Adrenal gland (tissue), 12 donors: ENCODE measurements around the gene VPS54. TPM values are rescaled to one million over a fixed set of nuclear protein-coding genes. Genes with fewer than 3 reads are reported as not detected.

Source experiments
- DNase-seq, 7 donors: peaks; one replicate each; pipeline ENCODE4 v3.0.0-alpha.2; 2019 to 2020
- H3K27ac ChIP-seq, 5 donors: fragments of 200-600 bp; sonication (generic) in 4 of 5; 1 replicate in 3 of 5; 2 replicates in 2 of 5; pipeline versions ENCODE4 v1.5.1 to v1.8.0; 2016 to 2020; ENCODE audit warnings: mild to moderate bottlenecking in 1 of 5
- H3K27me3 ChIP-seq: fragments of 200-600 bp; 2 replicates; pipeline ENCODE4 v1.8.0; 2021
- H3K36me3 ChIP-seq, 2 donors: fragments of 200-600 bp; replicated peaks in 1 of 2; 1 replicate in 1 of 2; 2 replicates in 1 of 2; pipeline versions ENCODE4 v1.5.1 to v1.8.0; 2018 to 2022
- H3K4me1 ChIP-seq, 2 donors: fragments of 200-600 bp; replicated peaks in 1 of 2; 1 replicate in 1 of 2; 2 replicates in 1 of 2; pipeline versions ENCODE4 v1.5.1 to v1.8.0; 2018 to 2021
- H3K4me3 ChIP-seq, 4 donors: fragments of 200-600 bp; sonication (generic) in 3 of 4; one replicate each; pipeline ENCODE4 v1.5.1; 2016 to 2018
- H3K9me3 ChIP-seq, 3 donors: fragments of 200-600 bp; sonication (generic) in 1 of 3; replicated peaks in 1 of 3; 1 replicate in 2 of 3; 2 replicates in 1 of 3; pipeline versions ENCODE4 v1.5.1 to v1.8.0; 2016 to 2021
- POLR2A ChIP-seq, 2 donors: fragments of 450-650 bp; IDR thresholded peaks; one replicate each; pipeline ENCODE4 v1.6.1; 2017; ENCODE audit warnings: antibody characterized with exemption in 2 of 2, mild to moderate bottlenecking in 2 of 2, moderate library complexity in 1 of 2
- WGBS, 4 donors: extraction: QIAGEN DNeasy Blood & Tissue Kit in 2 of 4; methylation state at CpG; one replicate each; pipeline versions ENCODE4 v1.1.5 to v1.1.7; 2013 to 2017; 5-methylcytosine and 5-hydroxymethylcytosine counted together
- intact Hi-C, 2 donors: fragments of 100-400 bp; cut with DNase I; formaldehyde crosslinking; loops; one replicate each; pipeline versions ENCODE4 v1.14.1 to v1.15.0; 2022 to 2023
- polyA plus RNA-seq, 3 donors: library from polyadenylated mRNA; stranded (reverse); fragments of 200-250 nt in 2 of 3; fragments of 350-450 nt in 1 of 3; fragmentation: Illumina TruSeq in 1 of 3; extraction: RNeasy Lipid Tissue Mini Kit (QIAGEN cat#74804) in 1 of 3; gene quantifications; one replicate each; pipeline ENCODE4 v1.2.3, GENCODE V29; 2013 to 2014
- total RNA-seq, 9 donors: library from RNA; depleted of rRNA in 4 of 9; stranded (reverse); fragments of >200 nt in 4 of 9; fragments of 120-200 nt in 1 of 9; fragmentation: NEBNext Ultra II Directional in 1 of 9; extraction: Animal tissue kit (Norgen Biotek cat#: 25700) in 1 of 9; gene quantifications; one replicate each; pipeline versions ENCODE4 v1.1.0 to v1.2.4, GENCODE V29; 2013 to 2023
- TF ChIP-seq, protein P1 (sequence below), 6 experiments: fragments of 450-650 bp in 4 of 6; fragments of 200-600 bp in 2 of 6; sonication (generic) in 1 of 6; IDR thresholded peaks; 1 replicate in 5 of 6; 2 replicates in 1 of 6; pipeline versions ENCODE4 v1.5.1 to v1.8.0; 2016 to 2021; ENCODE audit warnings: antibody characterized with exemption in 6 of 6, mild to moderate bottlenecking in 2 of 6, moderate library complexity in 1 of 6
- donor health status: healthy with polysubstance abuse.
- donor health status: Bipolar disorder and iron deficiency.
- donor health status: DM: yes; HTN: yes; CAD: no.
- donor health status: DM: no; HTN: no; CAD: no.
- donor health status: DM: no; HTN: no; CAD: no.
- donor health status: DM: yes; HTN: yes; CAD: no.

The VPS54 gene
- total and polyA plus RNA-seq, 12 donors = 15.1 to 38.9 (median 19.0) TPM

GRCh38 chr2:64005707-64006356 is 13.4 kb downstream of the VPS54 start:
- Histone ChIP-seq H3K27ac (no peak overlapping the region), H3K4me1 (peaks cover 0 to 19% of the 10 kb centered on the region in 2 donors), H3K9me3 (no peaks in the 10 kb centered on the region), H3K4me3 (no peak overlapping the region), H3K36me3 (no peaks in the 10 kb centered on the region), H3K27me3 (no peaks in the 10 kb centered on the region)
- no peak for TF ChIP-seq POLR2A (IDR thresholded peaks at IDR 0.05)
- TF ChIP-seq, protein P1, sequence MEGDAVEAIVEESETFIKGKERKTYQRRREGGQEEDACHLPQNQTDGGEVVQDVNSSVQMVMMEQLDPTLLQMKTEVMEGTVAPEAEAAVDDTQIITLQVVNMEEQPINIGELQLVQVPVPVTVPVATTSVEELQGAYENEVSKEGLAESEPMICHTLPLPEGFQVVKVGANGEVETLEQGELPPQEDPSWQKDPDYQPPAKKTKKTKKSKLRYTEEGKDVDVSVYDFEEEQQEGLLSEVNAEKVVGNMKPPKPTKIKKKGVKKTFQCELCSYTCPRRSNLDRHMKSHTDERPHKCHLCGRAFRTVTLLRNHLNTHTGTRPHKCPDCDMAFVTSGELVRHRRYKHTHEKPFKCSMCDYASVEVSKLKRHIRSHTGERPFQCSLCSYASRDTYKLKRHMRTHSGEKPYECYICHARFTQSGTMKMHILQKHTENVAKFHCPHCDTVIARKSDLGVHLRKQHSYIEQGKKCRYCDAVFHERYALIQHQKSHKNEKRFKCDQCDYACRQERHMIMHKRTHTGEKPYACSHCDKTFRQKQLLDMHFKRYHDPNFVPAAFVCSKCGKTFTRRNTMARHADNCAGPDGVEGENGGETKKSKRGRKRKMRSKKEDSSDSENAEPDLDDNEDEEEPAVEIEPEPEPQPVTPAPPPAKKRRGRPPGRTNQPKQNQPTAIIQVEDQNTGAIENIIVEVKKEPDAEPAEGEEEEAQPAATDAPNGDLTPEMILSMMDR (IDR thresholded peaks at IDR 0.05) = no peak
- no peak for DNase-seq
- intact Hi-C loops = no loop called here
- WGBS, 4 donors = 96 to 97% (median 96%) methylated on average over 2 of the region's 2 CpGs

DNA sequence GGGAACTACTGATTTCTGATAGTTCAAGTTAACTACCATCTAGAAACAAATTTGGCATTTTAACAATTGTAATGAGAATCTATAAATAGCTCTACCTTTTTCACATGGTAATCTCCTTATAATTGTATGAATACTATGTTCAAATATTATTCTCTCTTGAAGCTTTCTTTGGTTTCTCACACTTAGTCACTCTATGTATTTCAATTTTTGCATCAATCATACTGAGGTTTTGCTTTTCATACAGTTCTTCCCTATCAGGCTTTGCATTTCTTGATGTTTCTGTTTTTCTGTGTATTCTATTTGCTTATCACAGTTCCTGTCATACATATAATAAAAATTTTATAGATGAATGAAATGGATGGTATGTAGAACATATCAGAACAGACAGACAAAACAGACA is 16.0 kb downstream of the VPS54 start:
- TF ChIP-seq, protein P1 (IDR thresholded peaks at IDR 0.05) = no peak
- no peak for TF ChIP-seq POLR2A (IDR thresholded peaks at IDR 0.05)
- intact Hi-C loops = no loop called here

GRCh38 chr2:64001382-64002101 is 17.7 kb downstream of the VPS54 start:
- Histone ChIP-seq H3K9me3 (no peaks in the 10 kb centered on the region), H3K27me3 (no peaks in the 10 kb centered on the region), H3K36me3 (no peaks in the 10 kb centered on the region), H3K4me3 (no peak overlapping the region), H3K27ac (no peak overlapping the region), H3K4me1 (peaks cover 0 to 18% of the 10 kb centered on the region in 2 donors)
- intact Hi-C loops = no loop called here
- TF ChIP-seq, protein P1 (IDR thresholded peaks at IDR 0.05) = no peak
- TF ChIP-seq POLR2A (IDR thresholded peaks at IDR 0.05) = no peak
- DNase-seq = no peak
- 97 to 100% (median 100%) methylated on average over 3 to 5 of the region's 5 CpGs for WGBS, 4 donors

More for the DNA sequence above, 16.0 kb downstream of the VPS54 start:
- Histone ChIP-seq H3K27me3 (no peaks in the 10 kb centered on the region), H3K4me1 (peaks cover 0 to 24% of the 10 kb centered on the region in 2 donors), H3K36me3 (no peaks in the 10 kb centered on the region), H3K9me3 (no peaks in the 10 kb centered on the region), H3K27ac (no peak overlapping the region), H3K4me3 (no peak overlapping the region)
- no peak for DNase-seq

GRCh38 chr2:64000630-64001381 is 18.4 kb downstream of the VPS54 start:
- intact Hi-C loops = no loop called here

More at GRCh38 chr2:64000630-64001381, 18.4 kb downstream of the VPS54 start:
- H3K27ac ChIP-seq = no peak overlapping the region
- no peak for DNase-seq
- H3K9me3 ChIP-seq = no peaks in the 10 kb centered on the region
- H3K36me3 ChIP-seq = no peaks in the 10 kb centered on the region
- 94 to 98% (median 97%) methylated on average over 5 of the region's 5 CpGs for WGBS, 4 donors
- no peaks in the 10 kb centered on the region for H3K27me3 ChIP-seq
- peaks cover 0 to 18% of the 10 kb centered on the region in 2 donors for H3K4me1 ChIP-seq
- TF ChIP-seq POLR2A (IDR thresholded peaks at IDR 0.05) = no peak
- TF ChIP-seq, protein P1 (IDR thresholded peaks at IDR 0.05) = no peak
- H3K4me3 ChIP-seq = no peak overlapping the region
